ENCODE results near the gene SCN9A.

DNA sequence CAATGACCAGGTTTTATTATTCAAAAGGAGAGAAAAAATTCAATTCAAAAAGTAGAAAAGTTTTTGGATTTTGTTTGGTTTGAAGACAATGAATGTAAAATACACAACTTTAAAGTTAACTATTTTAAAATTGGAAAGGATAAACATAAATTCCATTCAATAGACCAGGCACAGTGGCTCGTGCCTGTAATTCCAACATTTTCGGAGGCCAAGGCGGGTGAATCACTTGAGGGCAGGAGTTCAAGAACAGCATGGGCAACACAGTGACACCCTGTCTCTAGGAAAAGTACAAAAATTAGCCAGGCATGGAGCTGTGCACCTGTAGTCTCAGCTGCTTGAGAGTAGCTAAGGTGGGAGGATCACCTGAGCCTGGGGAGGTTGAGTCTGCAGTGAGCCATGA is 54.7 kb downstream of the SCN9A start:
- TF ChIP-seq, protein P1, sequence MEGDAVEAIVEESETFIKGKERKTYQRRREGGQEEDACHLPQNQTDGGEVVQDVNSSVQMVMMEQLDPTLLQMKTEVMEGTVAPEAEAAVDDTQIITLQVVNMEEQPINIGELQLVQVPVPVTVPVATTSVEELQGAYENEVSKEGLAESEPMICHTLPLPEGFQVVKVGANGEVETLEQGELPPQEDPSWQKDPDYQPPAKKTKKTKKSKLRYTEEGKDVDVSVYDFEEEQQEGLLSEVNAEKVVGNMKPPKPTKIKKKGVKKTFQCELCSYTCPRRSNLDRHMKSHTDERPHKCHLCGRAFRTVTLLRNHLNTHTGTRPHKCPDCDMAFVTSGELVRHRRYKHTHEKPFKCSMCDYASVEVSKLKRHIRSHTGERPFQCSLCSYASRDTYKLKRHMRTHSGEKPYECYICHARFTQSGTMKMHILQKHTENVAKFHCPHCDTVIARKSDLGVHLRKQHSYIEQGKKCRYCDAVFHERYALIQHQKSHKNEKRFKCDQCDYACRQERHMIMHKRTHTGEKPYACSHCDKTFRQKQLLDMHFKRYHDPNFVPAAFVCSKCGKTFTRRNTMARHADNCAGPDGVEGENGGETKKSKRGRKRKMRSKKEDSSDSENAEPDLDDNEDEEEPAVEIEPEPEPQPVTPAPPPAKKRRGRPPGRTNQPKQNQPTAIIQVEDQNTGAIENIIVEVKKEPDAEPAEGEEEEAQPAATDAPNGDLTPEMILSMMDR (IDR thresholded peaks at IDR 0.05): no peak
- no peak for TF ChIP-seq EP300 (IDR thresholded peaks at IDR 0.05)

Data from upper lobe of left lung (tissue), 4 donors.